Activated CD8-positive, alpha-beta T cell treated with anti-CD3 and anti-CD28 coated beads, Interleukin-2, amount 10 ng/mL, durations not matched to agents 7 days and 5 days (primary cell): ENCODE measurements around the gene RAB22A. TPM values are rescaled to one million over a fixed set of nuclear protein-coding genes. Genes with fewer than 3 reads are reported as not detected.

ENCODE experiments used
- ATAC-seq: fragments of 150-1000 bp; cut with Tn5 transposase; one replicate; pipeline ENCODE4 v1.10.0; 2021; ENCODE audit warnings: moderate library complexity
- CTCF ChIA-PET: fragments of 350-600 bp; sonication (Branson Sonifier 250); formaldehyde crosslinking; loops from one replicate; lab custom pipeline; 2021; ENCODE audit warnings: antibody characterized with exemption; lab: Charles Lee
- POLR2A ChIA-PET: fragments of 350-600 bp; sonication (Branson Sonifier 250); formaldehyde crosslinking; loops from one replicate; lab custom pipeline; 2021; ENCODE audit warnings: antibody characterized with exemption; lab: Charles Lee
- DNase-seq: peaks from one replicate; pipeline ENCODE4 v3.0.0-alpha.2; 2020
- H3K27ac Mint-ChIP-seq: one replicate; pipeline ENCODE4 v1.8.0; 2021; ENCODE audit warnings: mild to moderate bottlenecking, mixed read lengths
- H3K27me3 Mint-ChIP-seq: one replicate; pipeline ENCODE4 v1.8.0; 2021; ENCODE audit warnings: low read depth, mixed read lengths
- H3K36me3 Mint-ChIP-seq: one replicate; pipeline ENCODE4 v1.8.0; 2021; ENCODE audit warnings: low read depth, mixed read lengths
- H3K4me1 Mint-ChIP-seq: one replicate; pipeline ENCODE4 v1.8.0; 2021; ENCODE audit warnings: low read depth, mixed read lengths
- H3K4me3 Mint-ChIP-seq: one replicate; pipeline ENCODE4 v1.8.0; 2021; ENCODE audit warnings: mild to moderate bottlenecking, mixed read lengths
- H3K9me3 Mint-ChIP-seq: one replicate; pipeline ENCODE4 v1.8.0; 2022; ENCODE audit warnings: mixed read lengths; ENCODE audit not compliant: insufficient read depth
- total RNA-seq, 2 experiments: library from RNA; stranded (reverse); gene quantifications; one replicate each; pipeline ENCODE4 v1.2.3, GENCODE V29; 2021

Gene RAB22A
- total RNA-seq, 2 experiments from 2014 or later, result 16.0 to 17.3 TPM

GRCh38 chr20:58306421-58307261 lies 2.9 kb upstream of the RAB22A start:
- Mint-ChIP-seq H3K4me1 (peaks cover 49% of the 10 kb centered on the region), H3K9me3 (no peaks in the 10 kb centered on the region), H3K27me3 (no peaks in the 10 kb centered on the region), H3K27ac (peak overlapping the region; percentile 78), H3K36me3 (peaks cover 28% of the 10 kb centered on the region), H3K4me3 (peak overlapping the region; percentile 61)
- DNase-seq (peak; percentile 62), ATAC-seq (peak; percentile 55)
- CTCF ChIA-PET, result interaction anchor here (0.9 to 1.9 kb wide), 9 partner anchors 10 to 914 kb away, joined by 3 to 12 read pairs (median 5); no protein-coding TSS in a partner anchor
- POLR2A ChIA-PET, result interaction anchor here (0.7 to 2.2 kb wide), 6 partner anchors 69 to 678 kb away, joined by 3 to 18 read pairs (median 4); partner anchors contain the start of genes STX16 and VAPB

DNA sequence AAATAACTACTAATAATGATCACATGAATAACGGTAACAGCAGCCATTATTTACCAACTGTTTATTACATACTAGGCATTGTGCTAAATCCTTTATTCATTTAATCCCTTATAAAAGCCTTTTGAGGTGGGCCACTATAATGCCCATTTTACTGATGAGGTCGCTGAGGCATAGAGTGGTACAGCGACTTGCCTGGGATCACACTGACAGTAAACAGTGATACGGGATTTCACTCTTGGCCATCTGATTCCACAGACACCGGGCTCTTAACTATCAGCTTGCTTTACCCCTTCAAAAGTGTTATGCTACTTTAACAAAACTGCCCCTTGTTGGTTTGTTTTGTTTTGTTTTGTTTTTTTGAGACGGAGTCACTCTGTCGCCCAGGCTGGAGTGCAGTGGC lies 2.2 kb upstream of the RAB22A start:
- Mint-ChIP-seq H3K4me1 (peaks cover 53% of the 10 kb centered on the region), H3K36me3 (peaks cover 31% of the 10 kb centered on the region), H3K4me3 (peak overlapping the region; percentile 61), H3K27ac (peak overlapping the region; percentile 78), H3K27me3 (no peaks in the 10 kb centered on the region), H3K9me3 (no peaks in the 10 kb centered on the region)
- no peak for ATAC-seq
- DNase-seq, result no peak
- ChIA-PET POLR2A (interaction anchor here (1.0 to 2.2 kb wide), 5 partner anchors 71 to 680 kb away, joined by 3 to 18 read pairs (median 4); partner anchors contain the start of genes STX16 and VAPB), CTCF (interaction anchor here (1.0 to 1.9 kb wide), 6 partner anchors 11 to 915 kb away, joined by 3 to 12 read pairs (median 4); no protein-coding TSS in a partner anchor)

GRCh38 chr20:58308290-58308679 lies 1.2 kb upstream of the RAB22A start:
- ChIA-PET CTCF (interaction anchor here (1.1 kb wide), 1 partner anchor 71 kb away, joined by 3 read pairs; no protein-coding TSS in a partner anchor), POLR2A (interaction anchor here (1.0 kb wide), 1 partner anchor 681 kb away, joined by 3 read pairs; no protein-coding TSS in a partner anchor)
- Mint-ChIP-seq H3K27ac (peak overlapping the region; percentile 75), H3K36me3 (peaks cover 37% of the 10 kb centered on the region), H3K4me3 (peak overlapping the region; percentile 79), H3K27me3 (no peaks in the 10 kb centered on the region), H3K9me3 (no peaks in the 10 kb centered on the region), H3K4me1 (peaks cover 59% of the 10 kb centered on the region)
- DNase-seq, result no peak
- ATAC-seq, result no peak

DNA sequence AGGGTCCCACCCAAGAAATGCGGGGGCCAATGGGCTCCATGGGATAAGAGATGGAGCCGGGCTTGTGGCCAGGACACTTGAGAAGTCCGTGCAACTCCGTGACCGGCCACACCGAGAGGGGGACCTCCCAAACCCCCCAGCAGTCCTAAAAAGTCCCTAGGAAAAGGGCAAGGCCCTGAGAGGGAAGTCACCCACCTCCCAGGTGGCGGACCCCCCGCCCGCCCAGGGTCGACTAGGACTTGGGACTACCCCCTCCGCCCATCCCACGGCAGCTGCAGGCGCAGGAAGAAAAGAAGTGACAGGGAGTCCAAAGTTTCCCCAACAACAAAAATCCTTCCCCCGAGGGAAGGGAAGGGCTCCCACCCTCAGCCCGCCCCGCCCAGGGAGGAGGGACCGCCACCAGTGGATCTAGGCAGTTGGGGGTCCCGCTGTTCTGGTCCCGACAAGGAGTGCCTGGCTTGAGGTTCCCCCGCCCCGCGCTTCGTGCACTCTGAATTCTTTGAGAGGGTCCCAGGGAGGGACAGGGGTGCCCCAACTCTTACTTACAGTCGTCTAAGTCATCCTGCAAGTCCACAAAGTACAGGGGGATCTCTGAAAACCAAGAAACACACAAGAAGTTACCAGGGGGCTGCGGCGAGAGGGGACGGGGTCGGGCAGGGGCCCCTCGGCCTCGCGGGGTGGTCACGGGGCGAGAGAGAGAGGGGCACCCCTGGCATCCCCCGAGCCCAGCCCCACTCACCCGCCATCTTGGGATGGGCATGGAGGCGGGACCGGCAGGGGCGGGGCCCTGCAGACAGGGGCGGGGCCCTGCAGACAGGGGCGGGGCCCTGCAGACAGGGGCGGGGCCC lies 611 bp upstream of the RAB22A start:
- DNase-seq (peak; percentile 69), ATAC-seq (peak; percentile 57)
- Mint-ChIP-seq H3K36me3 (peaks cover 43% of the 10 kb centered on the region), H3K27ac (peak overlapping the region; percentile 83), H3K4me1 (peaks cover 63% of the 10 kb centered on the region), H3K27me3 (no peaks in the 10 kb centered on the region), H3K4me3 (peak overlapping the region; percentile 79), H3K9me3 (no peaks in the 10 kb centered on the region)
- POLR2A ChIA-PET, result interaction anchor here (1.4 to 1.6 kb wide), 2 partner anchors 41 to 80 kb away, joined by 4 to 14 read pairs; partner anchors contain the start of gene VAPB
- CTCF ChIA-PET, result interaction anchor here (1.1 to 1.2 kb wide), 2 partner anchors 71 kb away, joined by 3 to 5 read pairs; no protein-coding TSS in a partner anchor

- peaks cover 44% of the 10 kb centered on the region for H3K36me3 Mint-ChIP-seq
- ChIA-PET POLR2A (interaction anchor here (0.6 to 1.6 kb wide), 7 partner anchors 14 to 341 kb away, joined by 3 to 14 read pairs (median 3); partner anchors contain the start of gene VAPB), CTCF (interaction anchor here (1.2 kb wide), 1 partner anchor 73 kb away, joined by 5 read pairs; no protein-coding TSS in a partner anchor)
- peak overlapping the region; percentile 93 for H3K4me3 Mint-ChIP-seq
- ATAC-seq (no peak), DNase-seq (no peak)
- no peaks in the 10 kb centered on the region for H3K9me3 Mint-ChIP-seq
- peak overlapping the region; percentile 87 for H3K27ac Mint-ChIP-seq
- peaks cover 61% of the 10 kb centered on the region for H3K4me1 Mint-ChIP-seq
- no peaks in the 10 kb centered on the region for H3K27me3 Mint-ChIP-seq
Measured at GRCh38 chr20:58310291-58310782, 822 bp downstream of the RAB22A start.

- Mint-ChIP-seq H3K36me3 (peaks cover 60% of the 10 kb centered on the region), H3K27ac (peak overlapping the region; percentile 67), H3K9me3 (no peaks in the 10 kb centered on the region), H3K4me1 (peaks cover 43% of the 10 kb centered on the region), H3K4me3 (no peak overlapping the region), H3K27me3 (no peaks in the 10 kb centered on the region)
- ATAC-seq (no peak), DNase-seq (no peak)
- ChIA-PET POLR2A (interaction anchor here (0.5 to 2.3 kb wide), 2 partner anchors 9 to 76 kb away, joined by 3 to 5 read pairs; partner anchors contain the start of gene VAPB), CTCF (no interaction called here)
Measured at GRCh38 chr20:58312836-58313235, 3.3 kb downstream of the RAB22A start.

DNA sequence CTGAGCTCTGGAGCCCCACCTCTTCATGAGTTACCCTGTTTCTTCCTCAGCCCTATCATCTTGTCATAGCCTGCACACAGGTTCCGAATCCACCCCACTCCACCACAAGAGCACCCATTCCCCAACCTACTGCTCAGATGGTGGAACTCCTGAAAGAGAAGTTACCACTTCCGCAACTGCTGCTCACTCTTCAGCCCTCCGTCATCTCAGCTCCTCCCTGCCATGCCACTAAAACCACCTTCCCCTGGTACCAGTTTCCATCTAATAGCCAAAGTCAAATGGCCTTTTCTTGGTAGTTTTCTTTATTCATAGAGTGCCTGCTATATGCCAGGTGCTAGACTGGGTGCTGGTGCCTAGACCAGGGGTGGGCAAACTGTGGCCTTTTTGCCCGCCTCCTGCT lies 3.9 kb downstream of the RAB22A start:
- ATAC-seq (no peak), DNase-seq (peak; percentile 29)
- no peak overlapping the region for H3K4me3 Mint-ChIP-seq
- H3K9me3 Mint-ChIP-seq, result no peaks in the 10 kb centered on the region
- ChIA-PET POLR2A (interaction anchor here (2.3 kb wide), 1 partner anchor 75 kb away, joined by 5 read pairs; the partner anchor contains the start of gene VAPB), CTCF (no interaction called here)
- H3K27me3 Mint-ChIP-seq, result no peaks in the 10 kb centered on the region
- H3K4me1 Mint-ChIP-seq, result peaks cover 38% of the 10 kb centered on the region
- peak overlapping the region; percentile 67 for H3K27ac Mint-ChIP-seq
- H3K36me3 Mint-ChIP-seq, result peaks cover 59% of the 10 kb centered on the region

GRCh38 chr20:58321205-58321604 lies 11.7 kb downstream of the RAB22A start:
- Mint-ChIP-seq H3K36me3 (peaks cover 26% of the 10 kb centered on the region), H3K4me1 (peaks cover 8% of the 10 kb centered on the region), H3K27ac (no peak overlapping the region), H3K27me3 (no peaks in the 10 kb centered on the region), H3K9me3 (no peaks in the 10 kb centered on the region), H3K4me3 (no peak overlapping the region)
- ChIA-PET CTCF (interaction anchor here (1.6 kb wide), 1 partner anchor 83 kb away, joined by 3 read pairs; no protein-coding TSS in a partner anchor), POLR2A (interaction anchor here (0.7 to 1.2 kb wide), 2 partner anchors 9 to 18 kb away, joined by 3 to 5 read pairs; no protein-coding TSS in a partner anchor)
- ATAC-seq (no peak), DNase-seq (no peak)

DNA sequence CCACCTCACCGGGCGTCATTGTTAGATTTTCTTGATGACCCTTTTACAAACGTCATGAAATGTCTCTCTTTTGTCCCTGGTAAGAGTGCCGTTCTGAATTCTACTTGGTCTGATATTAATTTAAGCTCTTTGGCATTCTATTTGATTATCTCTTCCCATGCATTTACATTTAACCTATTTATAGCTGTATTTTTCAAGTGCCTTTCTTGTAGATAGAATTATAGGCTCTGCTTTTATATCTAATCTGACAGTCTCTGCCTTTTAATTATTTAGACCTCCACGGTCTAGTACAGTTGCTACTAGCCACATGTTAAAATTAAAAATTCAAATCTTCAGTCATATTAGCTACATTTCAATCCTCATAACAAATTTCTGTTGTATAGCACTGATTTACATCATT lies 12.6 kb downstream of the RAB22A start:
- Mint-ChIP-seq H3K9me3 (no peaks in the 10 kb centered on the region), H3K4me1 (peaks cover 8% of the 10 kb centered on the region), H3K27me3 (no peaks in the 10 kb centered on the region), H3K4me3 (no peak overlapping the region), H3K36me3 (peaks cover 22% of the 10 kb centered on the region), H3K27ac (no peak overlapping the region)
- DNase-seq, result no peak
- ChIA-PET CTCF (interaction anchor here (1.6 kb wide), 1 partner anchor 84 kb away, joined by 3 read pairs; no protein-coding TSS in a partner anchor), POLR2A (interaction anchor here (0.6 to 1.2 kb wide), 2 partner anchors 19 to 571 kb away, joined by 3 to 5 read pairs; no protein-coding TSS in a partner anchor)
- ATAC-seq, result no peak

GRCh38 chr20:58325912-58326311 lies 16.4 kb downstream of the RAB22A start:
- no peaks in the 10 kb centered on the region for H3K27me3 Mint-ChIP-seq
- POLR2A ChIA-PET, result no interaction called here
- DNase-seq (no peak), ATAC-seq (no peak)
- no peaks in the 10 kb centered on the region for H3K9me3 Mint-ChIP-seq
- CTCF ChIA-PET, result no interaction called here
- H3K27ac Mint-ChIP-seq, result no peak overlapping the region
- H3K4me1 Mint-ChIP-seq, result peaks cover 14% of the 10 kb centered on the region
- H3K4me3 Mint-ChIP-seq, result no peak overlapping the region
- H3K36me3 Mint-ChIP-seq, result peaks cover 12% of the 10 kb centered on the region
